Glutamatergic neuron (in vitro differentiated cells): Measurements from ENCODE around the gene VPS29. TPM values are rescaled to one million over a fixed set of nuclear protein-coding genes. Genes with fewer than 3 reads are reported as not detected.

Experiments
- DNase-seq: peaks from one replicate; pipeline ENCODE4 v3.0.0; 2022
- H3K27ac Mint-ChIP-seq: one replicate; pipeline ENCODE4 v1.8.0; 2020; ENCODE audit warnings: mild to moderate bottlenecking, mixed read lengths, inconsistent platforms; ENCODE audit not compliant: unreplicated experiment
- H3K27me3 Mint-ChIP-seq: one replicate; pipeline ENCODE4 v1.8.0; 2020; ENCODE audit warnings: mild to moderate bottlenecking, moderate library complexity, mixed read lengths, inconsistent platforms; ENCODE audit not compliant: unreplicated experiment
- H3K36me3 Mint-ChIP-seq: one replicate; pipeline ENCODE4 v1.8.0; 2020; ENCODE audit warnings: mild to moderate bottlenecking, mixed read lengths, inconsistent platforms; ENCODE audit not compliant: unreplicated experiment
- H3K4me1 Mint-ChIP-seq: one replicate; pipeline ENCODE4 v1.8.0; 2020; ENCODE audit warnings: mild to moderate bottlenecking, low read depth, mixed read lengths, inconsistent platforms; ENCODE audit not compliant: unreplicated experiment
- H3K4me3 Mint-ChIP-seq: one replicate; pipeline ENCODE4 v1.8.0; 2020; ENCODE audit warnings: mild to moderate bottlenecking, mixed read lengths, inconsistent platforms; ENCODE audit not compliant: unreplicated experiment
- H3K9me3 Mint-ChIP-seq: one replicate; pipeline ENCODE4 v1.8.0; 2020; ENCODE audit warnings: mild to moderate bottlenecking, moderate library complexity, mixed read lengths, inconsistent platforms; ENCODE audit not compliant: unreplicated experiment
- CTCF ChIP-seq: fragments of 200-600 bp; sonication (generic); IDR thresholded peaks from one replicate; pipeline ENCODE4 v1.5.0; 2021; ENCODE audit not compliant: partially characterized antibody, unreplicated experiment
- total RNA-seq: library from RNA; stranded (reverse); fragmentation: NEBNext Ultra II Directional; extraction: Animal tissue kit (Norgen Biotek cat#: 25700); gene quantifications from one replicate; pipeline ENCODE4 v1.2.1, GENCODE V29; 2021; ENCODE audit not compliant: unreplicated experiment

The VPS29 gene
- total RNA-seq, 1 donor from 2014 or later, result 94.6 TPM

GRCh38 chr12:110508071-110508586 lies 6.2 kb upstream of the VPS29 start:
- no peak overlapping the region for H3K4me3 Mint-ChIP-seq
- no peak for TF ChIP-seq CTCF
- no peak overlapping the region for H3K27ac Mint-ChIP-seq
- H3K27me3 Mint-ChIP-seq, result no peaks in the 10 kb centered on the region
- no peaks in the 10 kb centered on the region for H3K4me1 Mint-ChIP-seq
- DNase-seq, result no peak
- no peaks in the 10 kb centered on the region for H3K9me3 Mint-ChIP-seq
- no peaks in the 10 kb centered on the region for H3K36me3 Mint-ChIP-seq

- Mint-ChIP-seq H3K4me3 (no peak overlapping the region), H3K27ac (no peak overlapping the region), H3K4me1 (peaks cover 2% of the 10 kb centered on the region), H3K27me3 (no peaks in the 10 kb centered on the region), H3K9me3 (peaks cover 7% of the 10 kb centered on the region), H3K36me3 (no peaks in the 10 kb centered on the region)
- no peak for TF ChIP-seq CTCF
- DNase-seq, result no peak
Measured at GRCh38 chr12:110505332-110505731, 3.4 kb upstream of the VPS29 start.

GRCh38 chr12:110503432-110503831 lies 1.5 kb upstream of the VPS29 start:
- no peak for DNase-seq
- Mint-ChIP-seq H3K4me3 (no peak overlapping the region), H3K27ac (no peak overlapping the region), H3K36me3 (no peaks in the 10 kb centered on the region), H3K9me3 (peaks cover 7% of the 10 kb centered on the region), H3K4me1 (peaks cover 2% of the 10 kb centered on the region), H3K27me3 (no peaks in the 10 kb centered on the region)
- no peak for TF ChIP-seq CTCF

DNA sequence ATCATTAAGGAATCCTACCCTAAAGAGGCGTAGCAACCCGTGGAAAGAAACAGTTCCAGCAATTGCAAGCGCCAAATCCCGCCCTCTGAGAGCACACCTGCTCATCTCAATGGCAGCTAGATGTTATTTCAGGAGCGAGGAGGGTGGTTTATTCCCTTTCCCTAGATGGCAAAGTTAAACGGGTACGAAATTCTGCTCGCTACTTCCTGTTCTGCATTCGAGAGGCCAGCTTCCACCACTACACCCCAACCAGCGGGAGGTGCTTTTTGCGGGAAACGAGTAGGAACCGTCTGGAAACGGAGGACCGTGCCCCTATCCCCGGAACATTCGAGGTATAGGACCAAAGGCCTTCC lies 536 bp downstream of the VPS29 start:
- Mint-ChIP-seq H3K27ac (peak overlapping the region; percentile 95), H3K9me3 (peaks cover 7% of the 10 kb centered on the region), H3K36me3 (no peaks in the 10 kb centered on the region), H3K4me3 (peak overlapping the region; percentile 93), H3K27me3 (no peaks in the 10 kb centered on the region), H3K4me1 (peaks cover 2% of the 10 kb centered on the region)
- no peak for TF ChIP-seq CTCF
- no peak for DNase-seq

DNA sequence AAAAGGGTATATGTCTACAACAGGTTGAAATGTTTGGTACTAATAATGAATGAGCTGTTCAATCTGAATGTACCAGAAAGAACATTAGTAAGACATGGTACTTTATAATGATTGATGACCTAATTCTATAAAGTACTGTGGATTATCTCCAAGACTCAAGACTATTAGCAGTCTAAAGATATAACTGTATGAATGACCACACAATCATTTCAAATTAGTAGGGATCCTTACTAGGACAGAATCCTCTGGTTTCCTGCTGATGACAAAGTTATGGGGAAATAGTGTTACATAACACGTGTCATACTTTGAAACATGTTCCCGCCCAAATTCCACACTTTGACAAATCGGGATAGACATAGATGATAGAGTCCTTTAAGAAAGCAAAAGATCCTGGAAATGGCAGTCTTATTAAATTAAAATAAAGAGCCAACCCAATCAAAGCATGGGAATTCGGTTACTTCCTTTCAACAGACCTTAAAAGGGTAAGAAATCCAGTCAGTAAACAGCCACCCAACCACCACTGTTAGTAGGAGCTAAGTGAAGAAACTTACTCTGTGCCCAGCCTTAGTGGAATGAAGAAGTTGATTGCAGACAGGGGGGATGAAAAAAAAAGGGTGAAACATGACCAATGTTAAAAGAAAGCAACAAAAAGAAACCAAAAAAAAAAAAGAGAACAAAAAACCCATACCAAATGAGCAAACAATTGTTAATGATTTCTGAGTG lies 2.8 kb downstream of the VPS29 start:
- peaks cover 7% of the 10 kb centered on the region for H3K9me3 Mint-ChIP-seq

More for the DNA sequence above, 2.8 kb downstream of the VPS29 start:
- Mint-ChIP-seq H3K4me1 (peaks cover 2% of the 10 kb centered on the region), H3K27ac (no peak overlapping the region), H3K27me3 (no peaks in the 10 kb centered on the region), H3K4me3 (peak overlapping the region; percentile 4), H3K36me3 (no peaks in the 10 kb centered on the region)
- DNase-seq, result no peak
- no peak for TF ChIP-seq CTCF
